Psoas muscle (tissue), 8 donors: Measurements from ENCODE around the gene ZNF771. TPM values are rescaled to one million over a fixed set of nuclear protein-coding genes. Genes with fewer than 3 reads are reported as not detected.

Source experiments
- ATAC-seq, 4 donors: fragments of 200-7000 bp; cut with Tn5 transposase; one replicate each; pipeline ENCODE4 v1.9.1; 2020; ENCODE audit warnings: moderate library complexity in 3 of 4, mild to moderate bottlenecking in 2 of 4
- DNase-seq, 2 donors: peaks; one replicate each; pipeline ENCODE4 v3.0.0-alpha.2; 2020
- H3K27ac ChIP-seq: fragments of 200-600 bp; one replicate; pipeline ENCODE4 v1.8.0; 2022
- H3K27me3 ChIP-seq, 3 donors: fragments of 200-600 bp in 1 of 3; one replicate each; pipeline versions ENCODE4 v1.6.1 to v1.8.0; 2013 to 2022; ENCODE audit warnings: low read length in 2 of 3, mild to moderate bottlenecking in 2 of 3, moderate library complexity in 1 of 3; ENCODE audit not compliant: insufficient read depth in 3 of 3
- H3K36me3 ChIP-seq, 2 donors: fragments of 200-600 bp in 1 of 2; one replicate each; pipeline versions ENCODE4 v1.6.1 to v1.8.0; 2013 to 2022; ENCODE audit warnings: low read depth in 1 of 2, mild to moderate bottlenecking in 1 of 2, moderate library complexity in 1 of 2; ENCODE audit not compliant: insufficient read depth in 1 of 2
- H3K4me1 ChIP-seq: fragments of 200-600 bp; one replicate; pipeline ENCODE4 v1.8.0; 2022
- H3K4me3 ChIP-seq: fragments of 200-600 bp; one replicate; pipeline ENCODE4 v1.8.0; 2022; ENCODE audit warnings: mild to moderate bottlenecking
- H3K9me3 ChIP-seq: fragments of 200-600 bp; one replicate; pipeline ENCODE4 v1.8.0; 2022
- CTCF ChIP-seq: fragments of 200-600 bp; IDR thresholded peaks from one replicate; pipeline ENCODE4 v1.8.0; 2022; ENCODE audit warnings: antibody characterized with exemption
- WGBS, 3 donors: extraction: QIAGEN DNeasy Blood & Tissue Kit; methylation state at CpG; one replicate each; pipeline versions ENCODE4 v1.1.6 to v1.1.7; 2013; 5-methylcytosine and 5-hydroxymethylcytosine counted together
- intact Hi-C, 2 donors: fragments of 100-400 bp; cut with DNase I; formaldehyde crosslinking; loops; one replicate each; pipeline versions ENCODE4 v1.11.0 to v1.14.2; 2022
- polyA plus RNA-seq, 3 donors: library from polyadenylated mRNA; stranded (reverse); fragments of 200-250 nt; gene quantifications; one replicate each; pipeline ENCODE4 v1.2.3, GENCODE V29; 2013
- total RNA-seq, 4 donors: library from RNA; stranded (reverse); fragmentation: NEBNext Ultra II Directional in 2 of 4; extraction: Animal tissue kit (Norgen Biotek cat#: 25700) in 2 of 4; gene quantifications; one replicate each; pipeline versions ENCODE4 v1.2.1 to v1.2.4, GENCODE V29; 2021 to 2023
- donor health status: healthy with polysubstance abuse.
- donor health status: DM: no; HTN: no; CAD: no; lungs with moderate emphysema.
- donor health status: Bipolar disorder and iron deficiency.
- donor health status: healthy.
- donor health status: DM: yes; HTN: yes; CAD: no.
- donor health status: DM: no; HTN: no; CAD: no.
- donor health status: DM: no; HTN: no; CAD: no.
- donor health status: DM: yes; HTN: yes; CAD: no.

ZNF771 gene
- total and polyA plus RNA-seq, 7 donors: 4.8 to 14.6 (median 7.4) TPM

- no peak for TF ChIP-seq CTCF
- WGBS, 3 donors: 79 to 83% (median 80%) methylated on average over 23 of the region's 23 CpGs
- Histone ChIP-seq H3K27me3 (no peaks in the 10 kb centered on the region), H3K27ac (no peak overlapping the region), H3K4me1 (peaks cover 20% of the 10 kb centered on the region), H3K4me3 (no peak overlapping the region), H3K9me3 (no peaks in the 10 kb centered on the region), H3K36me3 (peaks cover 0 to 13% of the 10 kb centered on the region in 2 donors)
- intact Hi-C loops: no loop called here
- DNase-seq: no peak
- no peak for ATAC-seq
These were observed 8.6 kb upstream of the ZNF771 start for GRCh38 chr16:30398661-30399434.

- ATAC-seq: no peak
- intact Hi-C loops: loop anchor here in 1 of 2 donors (10.0 kb wide), 1 partner anchor 305 kb away; the partner anchor contains the start of genes TBX6 and YPEL3
- 12 to 15% (median 13%) methylated on average over 12 of the region's 12 CpGs for WGBS, 3 donors
- H3K4me3 ChIP-seq: peak overlapping the region; percentile 81
- H3K4me1 ChIP-seq: peaks cover 20% of the 10 kb centered on the region
- TF ChIP-seq CTCF: no peak
- no peak for DNase-seq
- H3K36me3 ChIP-seq: peaks cover 0 to 13% of the 10 kb centered on the region in 2 donors
- peak overlapping the region; percentile 66 for H3K27ac ChIP-seq
- H3K27me3 ChIP-seq: no peaks in the 10 kb centered on the region
- no peaks in the 10 kb centered on the region for H3K9me3 ChIP-seq
These were observed 7.8 kb upstream of the ZNF771 start for GRCh38 chr16:30399435-30400186.

- H3K4me3 ChIP-seq: no peak overlapping the region
- no peak for TF ChIP-seq CTCF
- ATAC-seq (no peak), DNase-seq (no peak)
- H3K9me3 ChIP-seq: no peaks in the 10 kb centered on the region
- peaks cover 8% of the 10 kb centered on the region for H3K4me1 ChIP-seq
- 83 to 85% (median 85%) methylated on average over 8 of the region's 8 CpGs for WGBS, 3 donors
- H3K27ac ChIP-seq: no peak overlapping the region
- intact Hi-C loops: loop anchor here in 1 of 2 donors (10.0 kb wide), 1 partner anchor 307 kb away; the partner anchor contains the start of genes TBX6 and YPEL3
- peaks cover 0 to 13% of the 10 kb centered on the region in 2 donors for H3K36me3 ChIP-seq
- no peaks in the 10 kb centered on the region for H3K27me3 ChIP-seq
These were observed 5.5 kb upstream of the ZNF771 start for GRCh38 chr16:30401768-30402425.

- WGBS, 3 donors: 14 to 19% (median 17%) methylated on average over 14 of the region's 14 CpGs
- no peaks in the 10 kb centered on the region for H3K27me3 ChIP-seq
- TF ChIP-seq CTCF: no peak
- H3K27ac ChIP-seq: peak overlapping the region; percentile 83
- intact Hi-C loops: loop anchor here in 1 of 2 donors (1.0 to 10.0 kb wide), 3 partner anchors 21 to 312 kb away; partner anchors contain the start of genes MYL11, TBC1D10B, TBX6 and YPEL3
- ATAC-seq: peak in 1 of 4 donors; percentile 2
- DNase-seq: no peak
- peak overlapping the region; percentile 69 for H3K4me3 ChIP-seq
- peaks cover 21% of the 10 kb centered on the region for H3K4me1 ChIP-seq
- no peaks in the 10 kb centered on the region for H3K9me3 ChIP-seq
- H3K36me3 ChIP-seq: peaks cover 0 to 17% of the 10 kb centered on the region in 2 donors
These were observed 658 bp upstream of the ZNF771 start for GRCh38 chr16:30406795-30407101.
